ENCODE measurements around the gene CRY2. TPM values are rescaled to one million over a fixed set of nuclear protein-coding genes. Genes with fewer than 3 reads are reported as not detected.
A peak's percentile ranks its signal among the peaks of the same experiment; 100 is the strongest.

The CRY2 gene
- total and polyA plus RNA-seq, 2 experiments from 2014 or later, result 9.5 to 15.4 TPM

- no peaks in the 10 kb centered on the region for H3K9me3 Mint-ChIP-seq
- peak overlapping the region; percentile 45; the same call in 1 of the 2 replicates for H3K27ac ChIP-seq (ENCODE audit: low read depth)
- ATAC-seq, result no peak
- DNase-seq (ENCODE audit: low spot score), result no peak
- H3K9me2 ChIP-seq (ENCODE audit: insufficient read depth), result no peaks in the 10 kb centered on the region
- H3K4me3 Mint-ChIP-seq, result no peak overlapping the region
- H4K20me1 ChIP-seq (replicated peaks; ENCODE audit: insufficient read depth), result peaks cover 4% of the 10 kb centered on the region
- TF ChIP-seq JUNB (IDR thresholded peaks at IDR 0.05; ENCODE audit: unreplicated experiment) (no peak), REST (IDR thresholded peaks at IDR 0.05; ENCODE audit: unreplicated experiment) (no peak), STAT1 (IDR thresholded peaks at IDR 0.05; ENCODE audit: unreplicated experiment) (no peak), ZNF114 (CRISPR knock-in tag; IDR thresholded peaks at IDR 0.05) (no peak), ZNF331 (CRISPR knock-in tag; IDR thresholded peaks at IDR 0.05; ENCODE audit: low read depth) (no peak), EZH2 (IDR thresholded peaks at IDR 0.05; ENCODE audit: low read depth, unreplicated experiment) (no peak), CREB1 (CRISPR knock-in tag; IDR thresholded peaks at IDR 0.05; ENCODE audit: low read depth) (no peak), POLR2AphosphoS5 (IDR thresholded peaks at IDR 0.05; ENCODE audit: low read depth) (no peak), EZH2phosphoT487 (IDR thresholded peaks at IDR 0.05; ENCODE audit: unreplicated experiment) (no peak), CTCF (conservative IDR thresholded peaks at IDR 0.05; ENCODE audit: low read depth in 2 of 2) (no peak), NANOG (IDR thresholded peaks at IDR 0.05; ENCODE audit: borderline replicate concordance) (no peak), ZNF462 (CRISPR knock-in tag; IDR thresholded peaks at IDR 0.05) (no peak)
- TF ChIP-seq, protein P1, sequence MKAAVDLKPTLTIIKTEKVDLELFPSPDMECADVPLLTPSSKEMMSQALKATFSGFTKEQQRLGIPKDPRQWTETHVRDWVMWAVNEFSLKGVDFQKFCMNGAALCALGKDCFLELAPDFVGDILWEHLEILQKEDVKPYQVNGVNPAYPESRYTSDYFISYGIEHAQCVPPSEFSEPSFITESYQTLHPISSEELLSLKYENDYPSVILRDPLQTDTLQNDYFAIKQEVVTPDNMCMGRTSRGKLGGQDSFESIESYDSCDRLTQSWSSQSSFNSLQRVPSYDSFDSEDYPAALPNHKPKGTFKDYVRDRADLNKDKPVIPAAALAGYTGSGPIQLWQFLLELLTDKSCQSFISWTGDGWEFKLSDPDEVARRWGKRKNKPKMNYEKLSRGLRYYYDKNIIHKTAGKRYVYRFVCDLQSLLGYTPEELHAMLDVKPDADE (IDR thresholded peaks at IDR 0.05), result no peak
- H3K4me2 ChIP-seq, result no peak overlapping the region
- no peak overlapping the region for H2AFZ ChIP-seq
- H3K27ac Mint-ChIP-seq, result peak overlapping the region; percentile 60; the same call in 1 of the 2 replicates
- H3K79me2 ChIP-seq (replicated peaks; ENCODE audit: insufficient read depth), result no peaks in the 10 kb centered on the region
- 0 out of 2 replicates have a peak, but pooled peaks cover 6% of the 10 kb centered on the region for H3F3A ChIP-seq (replicated peaks; ENCODE audit: low read depth)
- H3K36me3 Mint-ChIP-seq (ENCODE audit: low read depth), result peaks cover 44% of the 10 kb centered on the region
- peaks cover 10% of the 10 kb centered on the region for H3K27me3 Mint-ChIP-seq (ENCODE audit: insufficient read depth, low read depth, poor library complexity)
- H3K36me3 ChIP-seq (ENCODE audit: insufficient read depth), result peaks cover 11% of the 10 kb centered on the region; the same call in 1 of the 2 replicates
- no peak overlapping the region for H3K4me3 ChIP-seq
- H3K4me1 Mint-ChIP-seq, result peaks cover 17% of the 10 kb centered on the region
- no peaks in the 10 kb centered on the region for H3K27me3 ChIP-seq (ENCODE audit: insufficient read depth)
- no peaks in the 10 kb centered on the region for H3K4me1 ChIP-seq (ENCODE audit: insufficient read depth)
Measured at GRCh38 chr11:45930951-45931570, 83.8 kb downstream of the CRY2 start.

Measured in GM23338 (cell line).